GM12878 (cell line): Measurements from ENCODE around the gene WRAP73. TPM values are rescaled to one million over a fixed set of nuclear protein-coding genes. Genes with fewer than 3 reads are reported as not detected.

Experiments
- ATAC-seq: fragments of 200-7000 bp; cut with Tn5 transposase; 3 replicates; pipeline ENCODE4 v1.9.1; 2020; ENCODE audit warnings: mild to moderate bottlenecking, moderate library complexity
- BruUV-seq: library from RNA; stranded (reverse); fragments of 400-500 nt; replicated peaks from 2 replicates; lab custom pipeline; 2021; lab: Mats Ljungman, UMichigan
- CTCF ChIA-PET: fragments of 300-600 bp; sonication (Branson Sonifier 250); formaldehyde crosslinking; extraction: SDS; loops from one replicate; lab custom pipeline; 2021; ENCODE audit warnings: inconsistent platforms; lab: Yijun Ruan, JAX
- POLR2A ChIA-PET: fragments of 350-600 bp; formaldehyde crosslinking; extraction: SDS; loops from one replicate; lab custom pipeline; 2021; ENCODE audit warnings: inconsistent platforms; lab: Charles Lee
- RAD21 ChIA-PET: fragments of 300-600 bp; sonication (Branson Sonifier 250); formaldehyde crosslinking; loops from one replicate; lab custom pipeline; 2023; ENCODE audit warnings: antibody characterized with exemption; ENCODE audit not compliant: unreplicated experiment; lab: Charles Lee
- SMC1A ChIA-PET: fragments of 300-600 bp; sonication (Branson Sonifier 250); formaldehyde crosslinking; loops from one replicate; lab custom pipeline; 2023; ENCODE audit not compliant: unreplicated experiment, uncharacterized antibody; lab: Charles Lee
- DNase-seq: peaks from one replicate; pipeline ENCODE4 v3.0.0-alpha.2; 2011; ENCODE audit warnings: low read depth, low spot score
- FAIRE-seq: peaks from 3 replicates; lab custom pipeline; 2011; peaks lifted over from hg19 to GRCh38; lab: Jason Lieb, UNC
- H2AFZ ChIP-seq: 2 replicates; pipeline ENCODE4 v1.6.0; 2011; ENCODE audit warnings: low read depth, low read length, control low read depth; ENCODE audit not compliant: control insufficient read depth
- H3K27ac ChIP-seq: 2 replicates; pipeline ENCODE4 v1.5.1; 2011; ENCODE audit warnings: control low read depth; ENCODE audit not compliant: control insufficient read depth, insufficient read depth
- H3K27me3 ChIP-seq, 2 experiments: replicated peaks in 1 of 2; 2 replicates each; pipeline versions ENCODE4 v1.6.0 to v1.6.1; 2011; ENCODE audit warnings: low read length in 1 of 2; ENCODE audit not compliant: control insufficient read depth in 2 of 2, insufficient read depth in 2 of 2
- H3K36me3 ChIP-seq, 2 experiments: 2 replicates each; pipeline ENCODE4 v1.5.1; 2011; ENCODE audit warnings: low read length in 1 of 2; ENCODE audit not compliant: control insufficient read depth in 2 of 2, insufficient read depth in 2 of 2
- H3K4me1 ChIP-seq: 2 replicates; pipeline ENCODE4 v1.6.1; 2011; ENCODE audit warnings: mild to moderate bottlenecking, low read length, moderate library complexity, mixed read lengths; ENCODE audit not compliant: control insufficient read depth, insufficient read depth
- H3K4me2 ChIP-seq: 2 replicates; pipeline ENCODE4 v1.6.0; 2011; ENCODE audit warnings: control low read depth; ENCODE audit not compliant: control insufficient read depth, insufficient read depth
- H3K4me3 ChIP-seq: fragments of 200-600 bp; sonication (generic); 2 replicates; pipeline ENCODE4 v1.5.1; 2016
- H3K79me2 ChIP-seq: 2 replicates; pipeline ENCODE4 v1.6.0; 2011; ENCODE audit warnings: low read length; ENCODE audit not compliant: control insufficient read depth, insufficient read depth
- H3K9ac ChIP-seq: 2 replicates; pipeline ENCODE4 v1.8.0; 2011; ENCODE audit warnings: low read length, control low read depth, mixed read lengths; ENCODE audit not compliant: control insufficient read depth, insufficient read depth
- H3K9me3 ChIP-seq: replicated peaks from 3 replicates; pipeline ENCODE4 v1.5.1; 2011; ENCODE audit warnings: mild to moderate bottlenecking, low read length; ENCODE audit not compliant: control insufficient read depth, insufficient read depth
- H4K20me1 ChIP-seq: 2 replicates; pipeline ENCODE4 v1.6.0; 2011; ENCODE audit not compliant: control insufficient read depth, insufficient read depth
- SMAD1 ChIP-seq: fragments of 450-650 bp; IDR thresholded peaks from 2 replicates; pipeline ENCODE4 v1.6.1; 2018; ENCODE audit warnings: mild to moderate bottlenecking, low read depth; ENCODE audit not compliant: partially characterized antibody
- TCF3 ChIP-seq: IDR thresholded peaks from 2 replicates; pipeline ENCODE4 v1.6.1; 2012; ENCODE audit warnings: low read depth, mild to moderate bottlenecking, low read length, borderline replicate concordance; ENCODE audit not compliant: insufficient read depth
- WGBS: methylation state at CpG from one replicate; pipeline ENCODE4 v1.1.6; 2016; ENCODE audit warnings: low lambda C conversion rate; ENCODE audit not compliant: insufficient replicate concordance, insufficient coverage; ENCODE audit errors: missing lambda C conversion rate; 5-methylcytosine and 5-hydroxymethylcytosine counted together
- in situ Hi-C: fragments of 300-500 bp; cut with MboI; formaldehyde crosslinking; loops from 9 replicates; pipeline ENCODE4 v1.14.3; 2018; ENCODE audit warnings: mixed read lengths
- intact Hi-C: fragments of 100-400 bp; cut with micrococcal nuclease; formaldehyde crosslinking; loops from one replicate; pipeline ENCODE4 v1.14.2; 2022; ENCODE audit not compliant: unreplicated experiment
- polyA plus RNA-seq, 11 experiments: library from polyadenylated mRNA; depleted of rRNA in 4 of 11; unstranded in 6 of 11; stranded (reverse) in 5 of 11; fragments of >200 nt; fragmentation: Nextera tagmentation in 4 of 11; fragmentation: Illumina TruSeq in 1 of 11; extraction: Ambion mirVana in 4 of 11; extraction: Trizol in 1 of 11; gene quantifications; 1 replicate in 1 of 11; 2 replicates in 10 of 11; pipeline versions ENCODE4 v1.2.1 to v1.2.3, GENCODE V29; 2011 to 2016; ENCODE audit warnings: inconsistent platforms in 2 of 11, missing spikeins in 2 of 11, low read depth in 1 of 11
- total RNA-seq, 4 experiments: library from RNA; depleted of rRNA in 3 of 4; stranded (reverse); fragments of >200 nt in 3 of 4; fragmentation: Illumina TruSeq in 1 of 4; extraction: Trizol in 1 of 4; gene quantifications; 2 replicates each; pipeline versions ENCODE4 v1.2.1 to v1.2.3, GENCODE V29; 2013 to 2021
- TF ChIP-seq, protein P1 (sequence below): IDR thresholded peaks from 2 replicates; pipeline ENCODE4 v1.6.1; 2011; ENCODE audit warnings: borderline replicate concordance, low read depth, mild to moderate bottlenecking, moderate library complexity, low read length; ENCODE audit not compliant: insufficient read depth, poor library complexity, severe bottlenecking
- TF ChIP-seq, protein P2 (sequence below): IDR thresholded peaks from 2 replicates; pipeline ENCODE4 v1.6.1; 2011; ENCODE audit warnings: mild to moderate bottlenecking, low read depth, low read length, moderate library complexity; ENCODE audit not compliant: insufficient replicate concordance

The WRAP73 gene
- total and polyA plus RNA-seq, 10 of the 15 experiments (the other 5 are each of a cell fraction or from before 2014, with no cell fraction given), result 3.2 to 65.8 (median 48.0) TPM

DNA sequence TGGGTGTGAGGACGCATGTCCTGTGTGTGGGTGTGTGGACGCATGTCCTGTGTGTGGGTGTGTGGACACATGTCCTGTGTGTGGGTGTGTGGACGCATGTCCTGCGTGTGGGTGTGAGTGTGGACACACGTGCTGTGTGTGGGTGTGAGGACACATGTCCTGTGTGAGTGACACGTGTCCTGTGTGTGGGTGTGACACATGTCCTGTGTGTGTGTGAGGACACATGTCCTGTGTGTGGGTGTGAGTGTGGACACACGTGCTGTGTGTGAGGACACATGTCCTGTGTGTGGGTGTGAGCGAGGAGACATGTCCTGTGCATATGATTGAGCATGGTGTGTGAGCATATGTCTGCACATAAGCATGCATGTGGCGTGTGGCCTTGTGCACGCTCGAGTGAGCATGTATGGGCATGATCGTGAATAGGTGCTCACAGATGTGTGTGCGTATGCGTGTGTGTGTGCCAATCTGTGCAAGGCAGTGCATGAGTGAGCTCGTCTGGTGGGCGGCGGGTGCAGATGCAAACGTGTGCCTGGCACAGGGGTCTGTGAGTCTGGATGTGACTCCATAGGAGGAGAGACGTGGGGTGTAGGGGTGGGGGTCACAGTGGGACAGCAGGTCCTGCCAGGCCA, 63.8 kb downstream of the WRAP73 start:
- Histone ChIP-seq H3K9me3 (no peaks in the 10 kb centered on the region; the same call in 2 of the 3 replicates), H4K20me1 (no peaks in the 10 kb centered on the region), H3K4me3 (no peak overlapping the region), H3K36me3 (no peaks in the 10 kb centered on the region), H2AFZ (no peak overlapping the region), H3K4me1 (no peaks in the 10 kb centered on the region), H3K79me2 (no peaks in the 10 kb centered on the region), H3K27ac (no peak overlapping the region), H3K9ac (no peak overlapping the region), H3K27me3 (no peaks in the 10 kb centered on the region), H3K4me2 (no peak overlapping the region)
- ATAC-seq (no peak), FAIRE-seq (no peak), DNase-seq (no peak)
- in situ Hi-C loops (no loop called here), intact Hi-C loops (no loop called here)
- CTCF ChIA-PET, result no interaction called here
- POLR2A ChIA-PET, result no interaction called here
- BruUV-seq, result no TSS peak
- WGBS, result 59% methylated on average over 19 of the region's 19 CpGs
- TF ChIP-seq TCF3 (peak; percentile 70; the same call in 1 of the 2 replicates), SMAD1 (no peak)
- TF ChIP-seq, protein P1, sequence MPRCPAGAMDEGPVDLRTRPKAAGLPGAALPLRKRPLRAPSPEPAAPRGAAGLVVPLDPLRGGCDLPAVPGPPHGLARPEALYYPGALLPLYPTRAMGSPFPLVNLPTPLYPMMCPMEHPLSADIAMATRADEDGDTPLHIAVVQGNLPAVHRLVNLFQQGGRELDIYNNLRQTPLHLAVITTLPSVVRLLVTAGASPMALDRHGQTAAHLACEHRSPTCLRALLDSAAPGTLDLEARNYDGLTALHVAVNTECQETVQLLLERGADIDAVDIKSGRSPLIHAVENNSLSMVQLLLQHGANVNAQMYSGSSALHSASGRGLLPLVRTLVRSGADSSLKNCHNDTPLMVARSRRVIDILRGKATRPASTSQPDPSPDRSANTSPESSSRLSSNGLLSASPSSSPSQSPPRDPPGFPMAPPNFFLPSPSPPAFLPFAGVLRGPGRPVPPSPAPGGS, result peak; percentile 86
- TF ChIP-seq, protein P2, sequence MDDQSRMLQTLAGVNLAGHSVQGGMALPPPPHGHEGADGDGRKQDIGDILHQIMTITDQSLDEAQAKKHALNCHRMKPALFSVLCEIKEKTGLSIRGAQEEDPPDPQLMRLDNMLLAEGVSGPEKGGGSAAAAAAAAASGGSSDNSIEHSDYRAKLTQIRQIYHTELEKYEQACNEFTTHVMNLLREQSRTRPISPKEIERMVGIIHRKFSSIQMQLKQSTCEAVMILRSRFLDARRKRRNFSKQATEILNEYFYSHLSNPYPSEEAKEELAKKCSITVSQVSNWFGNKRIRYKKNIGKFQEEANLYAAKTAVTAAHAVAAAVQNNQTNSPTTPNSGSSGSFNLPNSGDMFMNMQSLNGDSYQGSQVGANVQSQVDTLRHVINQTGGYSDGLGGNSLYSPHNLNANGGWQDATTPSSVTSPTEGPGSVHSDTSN, result peak; percentile 4
- RAD21 ChIA-PET, result no interaction called here
- SMC1A ChIA-PET, result no interaction called here
